Fibroblast of upper back skin (primary cell): ENCODE results near the gene NCKAP5.
A peak's percentile ranks its signal among the peaks of the same experiment; 100 is the strongest.

Source experiments
- DNase-seq: peaks from one replicate; pipeline ENCODE4 v3.0.0-alpha.2; 2013

Gene NCKAP5

DNA sequence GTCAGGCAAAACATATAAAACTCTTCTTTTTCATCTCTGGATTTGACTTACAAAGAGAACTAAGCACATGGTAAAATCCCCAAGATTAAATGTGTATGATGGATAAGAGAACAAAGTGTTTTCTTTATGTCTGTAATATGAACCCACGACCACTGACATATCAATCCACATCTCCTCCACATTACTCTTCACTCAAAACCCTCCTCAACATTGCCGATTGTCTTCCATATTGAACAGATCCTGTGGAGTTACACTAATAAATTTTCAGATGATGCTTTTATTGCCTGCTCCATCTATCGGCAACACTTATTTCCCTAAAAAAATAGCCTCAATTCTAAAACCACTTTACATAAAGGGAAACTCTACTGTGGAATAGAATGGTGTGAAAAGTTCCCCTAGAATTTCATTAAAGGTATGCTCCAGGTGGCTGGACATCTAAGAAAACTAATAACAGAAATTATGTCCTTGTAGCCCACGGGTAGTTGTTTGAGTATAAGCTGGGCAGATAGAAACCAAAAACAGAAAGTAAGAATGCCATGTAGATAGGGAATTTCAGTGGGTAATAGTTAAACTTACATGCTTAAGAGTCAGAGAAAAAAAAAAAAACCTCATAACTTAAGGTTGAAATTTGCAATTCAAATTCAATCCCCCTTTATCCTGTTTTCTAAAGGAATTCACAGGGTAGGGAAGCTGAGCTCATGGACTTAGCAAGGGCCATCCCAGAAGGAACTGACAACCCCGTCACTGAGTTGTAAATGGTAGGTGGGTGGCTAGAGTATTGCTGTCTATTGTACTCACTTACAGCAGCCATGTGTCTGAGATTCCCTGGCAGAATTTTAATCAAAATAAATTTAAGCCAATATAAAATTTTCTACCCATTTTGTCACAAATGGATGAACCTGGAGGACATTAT lies 592.8 kb downstream of the NCKAP5 start:
- DNase-seq, result no peak

DNA sequence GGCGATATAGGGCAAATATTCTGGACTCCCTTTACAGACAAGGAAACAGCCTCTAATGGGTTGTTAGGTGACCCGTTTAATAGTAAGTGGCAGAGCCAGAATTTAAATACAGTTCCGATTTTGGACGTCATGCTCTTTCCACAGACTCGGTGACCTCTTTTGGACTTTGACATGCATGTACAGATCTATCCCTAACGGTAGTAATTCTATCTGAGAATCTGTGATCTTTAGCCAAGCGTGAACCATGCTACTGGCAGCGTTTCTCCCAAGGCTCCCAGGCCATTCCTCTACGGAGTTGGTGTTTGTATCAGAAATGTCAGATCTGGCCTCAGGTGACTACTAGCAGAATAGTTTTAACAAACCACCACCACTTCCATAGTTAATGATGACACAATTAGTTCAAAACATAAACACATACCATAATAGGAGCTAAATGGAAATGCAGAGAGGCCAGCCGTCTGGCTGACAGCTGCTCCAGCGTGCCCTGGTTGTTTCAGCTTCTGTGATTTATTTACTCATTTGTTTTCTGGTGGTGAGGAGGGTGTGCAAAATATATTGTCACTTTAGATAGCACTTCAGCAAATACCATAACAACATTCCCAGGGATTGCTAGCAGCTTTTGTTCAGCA lies 593.7 kb downstream of the NCKAP5 start:
- peak; percentile 28 for DNase-seq

DNA sequence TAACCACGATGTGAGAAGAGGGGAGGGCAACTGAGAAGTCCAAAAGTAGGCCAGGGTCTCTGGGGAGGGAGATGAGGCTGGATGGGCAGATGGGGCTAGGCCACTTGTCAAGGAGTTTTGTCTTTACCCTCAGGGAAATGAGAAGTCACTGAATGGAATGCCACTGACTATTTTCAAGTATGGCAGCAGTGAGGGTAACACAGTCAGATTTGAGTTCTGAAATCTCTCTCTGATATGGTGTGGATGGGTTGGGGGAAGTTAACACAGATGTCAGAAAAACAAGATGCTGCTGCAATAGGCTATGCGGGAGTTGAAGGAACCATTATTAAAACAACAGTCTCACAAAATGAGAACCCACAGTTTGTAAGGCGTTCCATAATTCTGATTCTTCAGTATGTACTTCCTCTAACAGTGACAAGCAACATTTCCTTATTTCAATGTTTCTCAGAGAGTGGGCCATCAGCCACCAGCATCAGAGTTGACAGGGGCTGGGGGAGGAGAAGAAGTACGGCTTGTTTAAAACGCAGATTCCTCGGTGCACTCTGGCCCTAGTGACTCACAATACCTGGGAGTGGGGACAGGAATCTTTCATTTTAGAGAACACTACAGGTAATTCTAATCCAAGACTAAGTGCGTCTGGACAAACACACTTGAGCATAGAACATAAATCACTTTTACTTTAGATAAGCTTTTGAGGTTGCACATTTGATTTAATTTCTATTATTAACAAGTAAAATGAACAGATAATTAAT lies 596.8 kb downstream of the NCKAP5 start:
- DNase-seq, result no peak

DNA sequence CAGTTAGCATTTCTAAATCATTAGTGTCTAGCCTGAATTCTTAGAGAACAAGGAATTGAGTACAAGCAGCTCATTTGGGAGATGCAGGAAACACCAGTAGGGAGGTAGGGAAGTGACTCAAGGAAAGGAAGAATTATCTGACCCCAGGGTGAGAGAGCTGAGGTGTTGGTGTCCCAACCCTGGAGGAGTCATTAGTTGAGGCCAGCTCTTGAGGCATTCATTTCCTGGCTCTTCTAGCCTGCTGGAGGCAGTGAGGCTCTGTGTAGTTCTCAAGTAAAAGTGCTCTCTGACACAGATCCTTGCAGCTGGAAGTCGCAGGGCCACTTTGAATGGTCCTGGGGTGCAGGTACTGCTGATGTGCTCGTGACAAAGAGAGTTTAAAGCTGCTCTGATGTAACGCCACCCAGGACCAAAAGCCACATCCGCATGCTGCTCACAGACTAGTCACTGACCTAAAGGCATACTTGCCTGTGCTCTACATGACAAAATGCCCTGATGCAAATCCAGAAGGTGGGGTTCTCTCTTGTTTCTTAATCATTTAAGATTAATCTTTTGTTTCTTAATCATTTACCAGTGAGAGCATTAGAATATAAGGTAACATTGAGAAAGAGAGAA lies 598.8 kb downstream of the NCKAP5 start:
- DNase-seq, result no peak

DNA sequence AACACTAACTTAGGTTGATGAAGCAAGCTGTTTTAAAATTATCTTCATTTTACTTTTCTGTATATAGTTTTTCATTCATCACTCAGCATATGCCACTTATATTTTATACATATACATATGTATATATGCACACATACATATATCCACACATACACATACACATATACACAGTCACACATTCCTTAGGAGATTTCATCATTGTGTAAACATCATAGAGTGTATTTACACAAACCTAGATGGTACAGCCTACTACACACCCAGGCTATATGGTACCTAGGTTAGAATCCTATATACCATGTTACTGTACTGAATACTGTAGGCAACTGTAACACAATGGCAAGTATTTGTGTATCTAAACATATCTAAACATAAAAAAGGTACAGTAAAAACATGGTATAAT lies 602.8 kb downstream of the NCKAP5 start:
- no peak for DNase-seq

DNA sequence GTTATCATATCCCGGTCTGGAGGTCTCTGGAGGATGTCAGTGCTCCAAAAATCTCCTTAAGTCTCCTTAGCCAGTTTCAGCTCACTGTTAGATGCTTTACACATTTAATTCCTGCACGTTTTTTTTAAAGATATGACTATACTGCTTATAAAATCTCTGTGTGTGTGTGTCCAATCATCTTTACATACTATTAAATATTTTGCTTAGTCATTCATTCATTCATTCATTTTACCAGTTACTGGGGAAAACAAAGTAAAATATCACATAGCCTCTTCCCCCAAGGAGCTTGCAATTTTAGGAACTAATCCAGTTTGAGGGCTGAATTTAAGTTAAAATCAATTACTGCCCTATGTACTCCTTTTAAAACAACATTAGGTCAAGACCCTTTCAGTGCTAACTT lies 605.1 kb downstream of the NCKAP5 start:
- no peak for DNase-seq

DNA sequence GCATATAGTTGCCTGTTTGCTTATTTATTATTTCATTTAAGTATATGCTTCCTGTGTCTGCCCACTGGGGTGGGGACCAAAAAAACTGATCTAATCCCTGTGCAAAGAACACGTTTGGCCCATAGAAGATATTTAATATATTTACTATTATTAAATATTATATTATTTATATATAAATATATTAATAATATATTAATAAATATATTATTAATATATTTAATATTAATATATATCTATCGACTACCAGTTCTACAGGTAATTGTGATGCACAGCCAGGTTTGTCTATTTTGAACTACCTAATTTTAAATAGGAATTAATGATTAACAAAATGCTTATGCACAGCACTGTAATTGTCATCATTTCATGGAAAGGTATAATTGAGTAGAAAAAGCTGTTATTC lies 609.4 kb downstream of the NCKAP5 start:
- DNase-seq, result no peak

DNA sequence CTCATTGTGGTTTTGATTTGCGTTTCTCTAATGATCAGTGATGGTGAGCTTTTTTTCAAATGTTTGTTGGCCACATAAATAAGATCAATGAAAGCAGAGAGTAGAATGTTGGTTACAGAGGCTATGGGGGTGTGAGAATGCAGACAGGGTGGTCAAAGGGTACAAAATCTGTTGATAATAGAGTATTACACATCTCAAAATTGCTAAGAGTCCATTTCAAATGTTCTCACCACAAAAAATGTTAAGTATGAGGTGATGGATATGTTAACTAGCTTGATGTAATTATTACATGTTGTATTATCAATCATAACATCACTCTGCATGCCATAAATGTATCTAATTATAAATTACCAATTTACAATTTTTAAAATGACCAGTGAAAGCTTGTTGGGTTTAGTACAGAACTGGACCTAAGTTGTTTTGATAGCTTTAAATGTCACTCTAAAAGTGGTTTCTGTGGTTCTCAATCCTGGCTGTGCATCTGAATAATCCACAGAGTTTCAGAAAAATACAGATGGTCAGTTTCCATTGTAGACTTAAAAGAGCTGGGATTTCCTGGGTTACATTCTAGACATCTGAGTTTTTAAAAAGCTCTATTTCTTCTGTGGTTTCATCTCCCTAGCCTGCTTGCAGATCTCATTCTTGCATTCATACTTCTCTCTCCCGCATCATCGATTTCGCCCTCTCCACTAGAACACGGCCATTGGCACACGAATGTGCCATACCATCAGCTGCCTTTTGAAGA lies 612.2 kb downstream of the NCKAP5 start:
- DNase-seq, result no peak

DNA sequence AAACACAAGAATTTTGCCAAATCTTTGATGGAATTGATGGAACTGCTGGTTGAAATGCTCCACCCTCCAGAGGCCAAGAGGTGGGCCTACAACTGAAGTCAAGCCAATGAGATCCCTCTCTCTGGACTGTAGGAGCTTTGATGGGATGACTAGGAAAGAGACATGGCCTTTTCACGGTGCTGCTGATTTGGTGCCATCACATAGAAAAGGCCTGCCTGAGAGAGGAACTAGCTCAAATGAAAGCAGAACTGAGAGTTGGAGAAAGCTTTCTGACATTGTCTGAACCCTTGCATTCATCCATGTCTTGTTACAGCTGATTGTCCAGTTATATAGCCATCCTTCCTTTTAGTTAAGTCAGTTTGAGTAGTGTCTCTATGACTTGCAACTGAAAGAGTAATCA lies 614.5 kb downstream of the NCKAP5 start:
- DNase-seq, result no peak

DNA sequence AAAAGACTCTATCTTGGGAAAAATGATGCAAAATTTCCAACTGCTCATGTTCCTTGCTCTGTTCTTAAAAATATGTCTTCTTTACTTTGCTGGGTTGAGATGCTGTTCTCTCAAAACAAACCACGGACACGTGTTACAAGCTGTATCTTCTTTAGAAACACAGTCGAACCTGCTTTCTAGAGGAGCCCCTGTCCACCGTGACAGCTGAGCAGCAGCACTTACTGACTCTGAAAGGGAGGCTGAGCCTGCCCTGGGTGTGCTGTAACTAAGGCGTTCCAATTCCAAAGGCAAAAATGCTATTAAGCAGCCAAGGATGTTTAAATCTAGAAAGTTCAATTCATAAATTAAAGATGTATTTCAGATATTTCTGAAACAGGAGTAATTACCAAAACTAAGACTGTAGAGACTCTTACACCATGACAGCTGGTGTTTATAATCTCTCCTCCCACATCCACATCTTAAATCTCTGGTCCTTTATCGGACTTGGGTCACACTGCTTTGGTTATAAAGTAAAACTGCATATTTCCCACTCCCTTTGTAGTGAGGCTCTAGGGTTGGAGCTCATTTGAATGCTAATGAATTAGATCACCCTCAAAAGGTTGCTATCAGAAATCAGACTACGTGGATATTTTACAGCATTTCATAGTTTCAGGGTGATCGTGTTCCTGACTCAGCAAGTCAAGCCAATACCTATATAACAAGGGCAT lies 617.1 kb downstream of the NCKAP5 start:
- no peak for DNase-seq

DNA sequence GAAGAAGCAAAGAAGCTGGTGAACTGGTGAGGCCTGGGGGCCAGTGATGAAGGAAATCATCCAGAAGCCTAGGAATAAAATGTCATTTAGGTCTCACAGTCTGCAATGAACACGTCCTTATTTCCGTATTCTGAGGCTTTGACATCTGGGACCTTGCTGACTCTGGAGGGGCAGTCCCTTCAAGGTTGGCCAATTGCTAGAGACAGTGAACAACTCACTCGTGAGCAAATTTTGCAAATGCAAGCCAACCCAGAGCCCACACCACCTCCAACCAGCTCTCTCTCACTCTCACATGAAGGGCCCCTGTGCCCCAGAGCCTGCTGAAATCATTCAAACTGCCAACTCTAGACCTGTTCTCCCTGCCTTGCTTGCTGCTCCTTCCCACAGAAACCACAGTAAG lies 619.2 kb downstream of the NCKAP5 start:
- DNase-seq, result no peak

DNA sequence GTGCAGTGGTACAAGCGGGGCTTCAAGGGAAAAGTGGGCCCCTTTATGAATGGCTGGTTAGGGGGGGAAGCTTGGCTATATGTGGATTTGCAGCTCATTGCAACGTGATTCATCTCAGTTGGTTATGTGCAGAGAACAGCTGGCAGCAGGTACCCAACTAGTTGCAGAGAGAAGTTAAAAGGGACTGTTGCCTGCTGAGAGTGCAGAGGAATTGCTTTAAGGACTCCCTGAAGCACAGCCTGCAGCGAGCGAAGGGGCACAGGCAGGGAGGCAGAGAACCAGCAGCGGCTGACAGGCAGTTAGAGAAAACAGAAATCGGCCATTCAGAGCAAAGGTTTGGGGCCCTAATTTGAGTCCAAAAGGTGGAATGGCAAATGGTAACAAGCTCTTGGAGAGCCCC lies 620.1 kb downstream of the NCKAP5 start:
- no peak for DNase-seq

DNA sequence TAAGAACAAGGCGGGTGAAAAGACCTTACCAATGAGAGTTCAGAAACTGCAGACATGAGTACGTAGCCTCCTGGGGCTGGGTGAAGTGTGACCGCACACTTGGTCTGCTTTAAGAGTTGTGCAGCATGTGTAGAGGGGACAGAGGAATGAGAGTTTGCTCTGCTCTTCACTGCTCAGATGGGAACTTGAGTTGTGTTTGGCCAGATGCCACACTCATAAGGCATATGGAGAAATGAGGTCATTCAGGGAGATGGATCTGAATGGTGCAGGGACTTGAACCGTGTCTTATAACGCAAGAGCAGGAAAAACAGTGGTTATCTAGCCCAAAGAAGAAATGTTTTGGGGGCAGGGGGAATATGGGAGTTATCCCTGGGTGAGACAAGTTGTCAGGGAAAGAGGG lies 624.4 kb downstream of the NCKAP5 start:
- DNase-seq, result peak; percentile 68

DNA sequence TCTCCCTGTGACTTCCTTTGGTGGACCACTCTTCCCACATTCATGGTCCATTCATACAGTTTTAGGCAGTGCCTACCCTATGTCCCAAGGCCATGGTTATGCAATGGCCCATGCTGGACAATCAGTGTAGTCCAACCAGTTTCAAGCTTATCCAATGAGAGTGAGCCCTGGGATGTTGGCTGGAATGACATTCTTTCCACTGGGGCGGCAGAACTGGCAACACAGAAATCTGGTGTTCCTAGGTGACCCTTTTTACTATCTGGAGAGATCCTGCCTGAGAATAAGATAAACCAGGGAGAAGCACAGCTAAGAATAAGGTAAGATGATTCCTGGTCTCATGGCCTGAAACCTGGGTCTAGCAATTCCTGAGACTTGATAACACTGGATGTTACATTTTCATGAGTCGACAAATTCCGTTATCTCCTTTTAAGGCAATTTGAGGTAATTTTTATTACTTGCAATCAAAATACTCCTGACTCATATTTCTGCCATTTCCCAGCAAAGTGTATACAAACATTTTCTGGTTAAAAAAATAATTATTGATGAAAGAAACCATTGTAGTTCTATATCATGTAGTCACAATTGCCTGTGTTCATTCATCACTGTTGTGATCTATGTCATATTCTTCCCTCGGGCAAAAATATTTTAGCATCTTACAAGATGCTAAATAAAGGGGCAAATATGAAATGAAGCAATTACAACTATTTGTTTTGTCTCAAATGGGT lies 626.8 kb downstream of the NCKAP5 start:
- no peak for DNase-seq

DNA sequence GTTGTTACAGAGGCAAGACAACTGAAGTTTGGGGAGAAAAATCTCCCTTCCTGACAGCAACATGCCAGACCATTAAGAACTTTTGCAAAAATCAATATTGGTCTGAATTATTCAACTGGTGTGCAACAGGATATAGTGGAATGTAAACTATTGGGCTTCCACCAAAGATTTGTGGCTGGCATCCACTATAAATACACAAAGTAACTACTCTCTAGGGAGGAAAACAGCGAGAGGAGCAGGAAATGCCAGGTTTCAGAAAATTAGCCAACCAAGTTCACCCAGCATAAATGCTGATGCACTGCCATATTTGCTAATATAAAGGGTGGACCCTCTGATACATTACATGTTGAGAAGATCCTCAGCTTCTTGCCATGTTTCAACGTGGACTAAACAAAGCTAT lies 630.6 kb downstream of the NCKAP5 start:
- peak; percentile 60 for DNase-seq

DNA sequence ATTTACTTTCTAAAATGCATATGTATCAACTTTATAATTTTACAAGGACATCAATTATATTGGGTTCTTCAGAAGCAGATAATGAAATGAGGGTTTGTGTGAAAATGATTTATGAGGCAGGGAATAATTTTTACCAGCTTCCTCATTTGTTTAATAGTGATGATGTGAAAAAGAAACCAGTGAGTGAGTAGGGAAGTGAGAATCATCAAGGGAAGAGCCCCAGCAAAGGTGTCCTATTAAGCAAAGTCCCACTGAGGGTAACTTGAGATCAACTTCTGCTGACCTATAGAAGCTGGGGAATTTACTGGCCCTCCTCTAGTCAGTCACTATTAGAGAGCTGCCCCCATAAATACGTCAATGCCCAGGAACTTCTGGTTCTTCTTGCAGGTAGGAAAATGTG lies 631.5 kb downstream of the NCKAP5 start:
- no peak for DNase-seq

DNA sequence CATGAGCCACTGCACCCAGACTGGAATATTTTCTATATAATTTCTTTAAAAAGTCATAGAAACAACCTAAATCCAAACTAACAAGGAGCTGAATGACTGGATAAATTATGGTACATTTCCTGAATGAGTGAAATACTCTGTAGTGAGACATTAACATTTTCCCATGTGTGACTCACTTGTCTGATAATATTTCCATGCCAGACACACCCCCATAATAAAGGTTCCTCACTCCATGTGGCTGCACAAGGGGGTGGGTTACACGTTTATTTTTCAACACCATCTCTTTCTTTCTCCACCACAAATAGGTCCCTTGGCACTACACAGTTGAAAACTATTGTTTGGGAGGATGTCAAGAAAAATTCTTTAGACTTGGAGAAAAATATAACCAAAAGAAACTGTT lies 632.0 kb downstream of the NCKAP5 start:
- peak; percentile 80 for DNase-seq

DNA sequence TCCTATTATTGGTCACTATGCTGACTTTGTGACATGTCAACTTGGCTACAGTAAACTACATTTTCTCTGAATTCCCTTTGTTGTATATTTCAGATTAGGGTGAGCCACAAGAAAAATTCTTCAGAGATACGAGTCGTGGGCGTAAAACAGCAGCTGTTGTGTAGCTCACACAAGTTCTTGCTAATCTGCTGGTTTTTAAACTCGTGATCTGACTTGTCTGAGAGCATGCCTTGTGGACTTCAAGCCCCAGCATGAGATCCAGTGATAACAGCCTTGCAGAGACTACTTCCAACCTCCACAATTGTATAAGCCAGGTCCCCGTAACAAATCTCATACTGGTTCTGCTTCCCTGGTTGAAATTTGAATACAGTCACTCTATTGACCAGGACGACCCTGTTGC lies 638.5 kb downstream of the NCKAP5 start:
- DNase-seq, result no peak

DNA sequence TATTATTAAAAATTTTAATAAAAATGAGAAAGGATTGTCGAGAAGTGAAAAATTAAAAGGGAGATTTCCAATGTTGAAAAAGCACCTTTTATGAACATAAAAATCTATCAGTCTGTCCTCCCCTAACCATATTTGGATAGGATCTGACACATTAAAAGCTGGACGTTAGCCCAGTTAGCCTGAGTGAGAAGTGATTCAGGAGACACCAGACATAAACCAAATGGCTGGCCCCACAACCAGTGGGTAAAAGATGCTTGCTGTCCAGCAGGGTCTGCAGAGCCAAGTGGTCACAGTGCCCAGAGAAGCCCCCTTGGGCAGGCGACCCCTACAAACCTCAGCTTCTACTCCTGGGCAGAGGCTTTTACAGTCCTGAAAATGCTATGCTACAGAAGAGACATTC lies 644.5 kb downstream of the NCKAP5 start:
- DNase-seq, result peak; percentile 89

DNA sequence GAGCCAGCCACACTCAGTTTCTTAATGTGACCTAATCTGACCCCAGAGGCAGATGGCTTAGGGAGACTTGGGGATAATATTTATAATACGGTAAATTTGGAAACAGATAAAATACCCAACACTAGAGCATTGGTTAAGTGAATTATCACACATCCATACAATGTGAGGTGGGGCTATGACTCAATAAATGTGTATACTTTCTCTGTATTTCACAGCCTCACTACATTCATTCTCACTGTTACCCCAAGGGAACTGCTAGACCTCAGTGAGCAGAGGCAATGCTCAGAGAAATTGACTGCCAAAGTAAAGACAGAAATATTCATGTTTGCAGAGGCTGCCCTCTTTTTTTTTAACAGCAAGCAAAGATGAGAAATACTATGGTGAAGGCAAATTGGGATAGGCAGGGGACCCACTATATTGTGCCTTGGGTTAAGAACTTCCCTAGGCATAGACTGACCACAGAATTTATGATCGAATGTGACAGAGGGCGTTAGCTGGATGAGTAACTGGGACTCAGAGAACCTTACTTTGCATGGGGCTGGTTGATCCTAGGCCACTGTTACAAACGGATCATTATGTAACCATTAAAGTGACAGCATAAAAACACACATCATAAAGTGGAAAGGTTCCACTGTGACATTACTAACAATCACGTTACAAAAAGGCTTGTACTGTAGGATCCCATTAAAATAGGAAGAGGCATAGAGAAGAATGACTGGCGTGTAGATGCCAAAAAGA lies 652.3 kb downstream of the NCKAP5 start:
- DNase-seq, result peak; percentile 51
